Left cardiac atrium (tissue), 4 donors: ENCODE data around the gene AADACL3. TPM values are rescaled to one million over a fixed set of nuclear protein-coding genes. Genes with fewer than 3 reads are reported as not detected.
"Not testable (repeated sequence)": the region's sequence is repeated elsewhere in the genome, so short reads cannot be mapped to it uniquely, and the experiment has no call there.

Experiments used
- ATAC-seq, 2 donors: fragments of 200-7000 bp; cut with Tn5 transposase; one replicate each; pipeline ENCODE4 v1.9.1; 2020; ENCODE audit warnings: mild to moderate bottlenecking in 2 of 2, moderate library complexity in 2 of 2
- DNase-seq: peaks from one replicate; pipeline ENCODE4 v3.0.0-alpha.2; 2020
- intact Hi-C, 2 donors: fragments of 100-400 bp; cut with DNase I; formaldehyde crosslinking; loops; one replicate each; pipeline versions ENCODE4 v1.14.1 to v1.15.1; 2022 to 2023
- long read RNA-seq: library from polyadenylated mRNA; unstranded; transcript quantifications from one replicate; pipeline ENCODE4 v2.0.0, GENCODE V29; 2021
- total RNA-seq, 2 donors: library from RNA; stranded (reverse); fragmentation: NEBNext Ultra II Directional; extraction: Animal tissue kit (Norgen Biotek cat#: 25700); gene quantifications; one replicate each; pipeline ENCODE4 v1.2.1, GENCODE V29; 2021
- donor health status: DM: no; HTN: yes; CAD: no.
- donor health status: DM: no; HTN: yes; CAD: no; lungs with severe emphysema.
- donor health status: DM: yes; HTN: yes; CAD: no.
- donor health status: Dilated cardiomyopathy.

The AADACL3 gene
- total RNA-seq, result under 1 TPM; 0.09 to 0.18 TPM
- long read RNA-seq, result 0 reads

DNA sequence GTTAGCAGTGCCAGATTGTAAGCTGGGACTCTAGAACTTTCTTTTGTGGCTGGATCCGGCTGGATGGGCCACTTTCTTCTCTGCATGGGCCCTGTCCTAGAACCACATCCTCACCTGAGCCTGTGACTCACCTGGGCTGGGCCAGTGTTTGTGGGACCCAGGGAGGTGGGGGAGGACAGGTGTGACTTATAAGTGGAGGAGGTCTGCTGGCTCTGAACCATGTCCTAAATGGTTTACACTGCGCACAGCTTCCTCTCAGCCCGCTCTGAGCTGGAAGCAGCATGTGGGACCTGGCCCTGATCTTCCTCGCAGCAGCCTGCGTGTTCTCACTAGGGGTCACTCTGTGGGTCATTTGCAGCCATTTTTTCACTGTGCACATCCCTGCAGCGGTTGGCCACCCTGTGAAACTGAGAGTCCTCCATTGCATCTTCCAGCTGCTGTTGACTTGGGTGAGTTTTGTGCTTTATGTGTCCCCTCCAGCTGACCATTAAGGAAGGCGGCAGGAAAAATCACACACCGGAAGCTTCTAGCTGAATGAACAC is at the start of gene AADACL3:
Gene AADACL3, plus strand, starts transcription at position 215 of the 542 bp plus-strand sequence. Its CDS starts 67 bp downstream, at position 282.
- ATAC-seq (no peak), DNase-seq (no peak)
- intact Hi-C loops, result no loop called here

DNA sequence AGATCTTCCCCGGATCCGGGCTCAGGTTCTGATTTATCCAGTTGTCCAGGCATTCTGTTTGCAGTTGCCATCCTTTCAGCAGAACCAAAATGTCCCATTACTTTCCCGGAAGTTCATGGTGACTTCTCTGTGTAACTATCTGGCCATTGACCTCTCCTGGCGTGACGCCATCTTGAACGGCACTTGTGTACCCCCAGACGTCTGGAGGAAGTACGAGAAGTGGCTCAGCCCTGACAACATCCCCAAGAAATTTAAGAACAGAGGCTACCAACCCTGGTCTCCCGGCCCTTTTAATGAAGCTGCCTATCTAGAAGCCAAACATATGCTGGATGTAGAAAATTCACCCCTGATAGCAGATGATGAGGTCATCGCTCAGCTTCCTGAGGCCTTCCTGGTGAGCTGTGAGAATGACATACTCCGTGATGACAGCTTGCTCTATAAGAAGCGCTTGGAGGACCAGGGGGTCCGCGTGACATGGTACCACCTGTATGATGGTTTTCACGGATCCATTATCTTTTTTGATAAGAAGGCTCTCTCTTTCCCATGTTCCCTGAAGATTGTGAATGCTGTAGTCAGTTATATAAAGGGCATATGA is 49.7 kb upstream of the AADACL3 start:
- no peak for ATAC-seq
- DNase-seq, result peak; percentile 27
- intact Hi-C loops, result no loop called here

- intact Hi-C loops, result no loop called here
- ATAC-seq (no peak), DNase-seq (no peak)
Measured at GRCh38 chr1:12669529-12670068, 46.3 kb upstream of the AADACL3 start.

DNA sequence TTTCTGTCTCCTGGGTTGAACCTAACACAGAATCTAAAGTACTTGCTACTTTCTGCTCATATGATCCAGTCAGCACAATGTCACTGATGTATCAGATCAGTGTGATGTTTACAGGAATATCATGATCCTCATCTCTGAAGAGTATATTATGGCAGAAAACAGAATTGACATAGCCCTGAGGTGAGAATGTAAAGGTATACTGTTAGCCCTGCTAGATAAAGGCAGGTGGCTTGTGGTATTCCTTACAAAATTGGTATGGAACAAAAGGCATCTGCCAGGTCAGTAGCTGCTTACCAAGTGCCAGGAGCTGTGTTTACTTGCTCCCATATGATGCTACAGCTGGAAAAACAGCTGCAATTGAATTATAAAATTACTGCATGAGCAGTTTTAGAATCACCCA is 41.6 kb upstream of the AADACL3 start:
- intact Hi-C loops, result no loop called here
- ATAC-seq (no peak), DNase-seq (no peak)

DNA sequence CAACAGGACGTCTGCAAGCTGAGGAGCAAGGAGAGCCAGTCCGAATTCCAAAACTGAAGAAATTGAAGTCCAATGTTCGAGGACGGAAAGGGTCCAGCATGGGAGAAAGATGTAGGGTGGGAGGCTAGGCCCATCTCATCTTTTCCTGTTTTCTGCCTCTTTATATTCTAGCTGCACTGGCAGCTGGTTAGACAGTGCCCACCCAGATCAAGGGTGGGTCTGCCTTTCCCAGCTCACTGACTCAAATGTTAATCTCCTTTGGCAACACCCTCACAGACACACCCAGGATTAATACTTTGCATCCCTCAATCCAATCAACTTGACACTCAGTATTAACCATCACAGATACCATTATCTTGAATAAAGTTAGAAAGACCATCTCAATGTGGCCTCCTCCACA is 39.8 kb upstream of the AADACL3 start:
- intact Hi-C loops, ATAC-seq, DNase-seq: not testable (repeated sequence)

DNA sequence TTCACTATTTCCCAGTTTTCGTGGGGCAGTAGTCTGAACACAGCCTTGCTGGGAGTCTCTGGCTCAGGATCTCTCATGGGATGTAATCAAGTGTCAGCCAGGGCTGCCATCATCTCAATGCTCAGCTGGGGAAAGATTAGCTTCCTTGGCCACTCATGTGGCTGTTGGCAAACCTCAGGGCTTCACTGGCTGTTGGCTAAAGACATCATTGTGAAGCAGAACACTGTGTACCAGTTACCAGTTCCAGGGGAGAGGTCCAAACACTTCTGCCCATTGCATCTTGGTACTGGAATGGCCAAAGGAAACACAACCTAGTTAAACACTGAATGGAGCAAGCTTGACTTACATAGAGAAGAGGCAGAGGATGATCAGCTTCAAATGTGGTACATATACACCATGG is 38.3 kb upstream of the AADACL3 start:
- peak; percentile 74 to 91 for ATAC-seq
- intact Hi-C loops, result no loop called here
- DNase-seq, result no peak

- intact Hi-C loops, result no loop called here
- DNase-seq (no peak), ATAC-seq (no peak)
Measured at GRCh38 chr1:12678350-12678749, 37.6 kb upstream of the AADACL3 start.

DNA sequence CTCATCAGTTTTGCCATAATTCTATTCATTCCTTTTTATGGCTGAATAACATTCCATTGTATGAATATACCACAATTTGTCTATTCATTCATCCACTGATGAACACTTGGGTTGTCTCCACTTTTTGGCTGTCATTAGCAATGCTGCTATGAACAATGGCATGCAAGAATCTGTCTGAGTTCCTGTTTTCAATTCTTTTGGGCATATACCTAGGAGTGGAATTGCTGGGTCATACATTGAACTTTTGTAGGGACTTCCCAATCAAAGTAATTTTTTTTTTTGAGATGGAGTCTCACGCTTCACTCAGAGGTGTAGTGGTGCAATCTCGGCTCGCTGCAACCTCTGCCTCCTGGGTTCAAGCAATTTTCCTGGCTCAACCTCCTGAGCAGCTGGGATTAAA is 37.1 kb upstream of the AADACL3 start:
- DNase-seq, result no peak
- intact Hi-C loops, result no loop called here
- no peak for ATAC-seq

DNA sequence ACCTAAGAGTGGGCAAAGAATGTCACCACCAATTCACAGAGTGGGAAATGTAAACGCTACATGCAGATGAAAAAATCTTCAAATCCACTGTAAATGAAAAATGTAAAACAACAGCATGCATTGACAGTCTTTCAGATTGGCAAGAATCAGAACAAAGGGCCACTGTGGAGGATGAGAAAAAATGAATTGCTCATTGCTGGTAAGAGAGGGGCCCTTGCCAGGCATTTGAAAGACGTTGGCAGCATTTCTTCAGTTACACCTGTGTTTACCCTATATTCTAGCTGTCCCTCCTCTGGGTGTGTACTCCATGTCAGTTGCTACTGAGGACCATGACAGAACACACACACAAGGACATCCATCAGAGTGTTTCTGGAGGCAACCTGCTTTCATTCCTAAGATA is 25.8 kb upstream of the AADACL3 start:
- no peak for DNase-seq
- no peak for ATAC-seq
- intact Hi-C loops, result no loop called here

DNA sequence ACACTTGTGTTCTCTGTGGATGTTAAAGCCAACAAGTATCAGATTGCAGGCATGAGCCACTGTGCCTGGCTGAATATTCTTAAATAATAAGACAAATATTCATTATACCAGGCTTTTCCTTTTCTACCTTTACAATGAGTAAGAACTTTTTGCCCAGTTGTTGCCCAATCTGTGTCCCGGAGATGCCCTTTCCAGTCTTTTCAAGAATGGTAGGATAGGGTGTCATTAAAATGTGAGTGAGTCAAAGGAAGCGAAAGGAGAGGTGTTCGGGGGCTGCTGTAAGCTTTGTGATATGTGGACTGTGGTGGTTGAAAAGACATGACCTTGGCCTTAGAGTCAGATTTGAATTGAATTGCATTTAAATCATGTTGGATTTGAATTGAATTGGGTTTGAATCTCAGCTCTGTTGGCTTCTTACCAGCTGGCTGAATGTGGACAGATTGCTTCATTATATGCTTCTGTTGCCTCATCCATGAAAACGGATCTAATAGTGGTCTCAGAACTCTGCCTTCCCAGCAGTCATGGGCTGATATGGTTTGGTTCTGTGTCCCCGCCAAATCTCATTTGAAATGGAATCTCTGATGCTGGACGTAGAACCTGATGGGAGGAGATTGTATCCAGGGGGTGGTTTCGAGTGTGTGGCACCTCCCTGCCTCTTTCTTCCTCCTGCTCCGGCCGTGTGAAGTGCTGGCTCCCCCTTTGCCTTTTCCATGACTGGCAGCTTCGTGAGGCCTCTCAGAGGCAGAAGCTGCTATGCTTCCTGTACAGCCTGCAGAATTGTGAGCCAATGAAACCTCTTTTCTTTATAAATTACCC is 22.7 kb upstream of the AADACL3 start:
- DNase-seq, result peak; percentile 23
- intact Hi-C loops, result no loop called here
- peak; percentile 78 to 83 for ATAC-seq

- DNase-seq (no peak), ATAC-seq (no peak)
- intact Hi-C loops, result no loop called here
Measured at GRCh38 chr1:12696658-12697057, 19.3 kb upstream of the AADACL3 start.

- no peak for DNase-seq
- no peak for ATAC-seq
- intact Hi-C loops, result no loop called here
Measured at GRCh38 chr1:12697397-12697796, 18.5 kb upstream of the AADACL3 start.

DNA sequence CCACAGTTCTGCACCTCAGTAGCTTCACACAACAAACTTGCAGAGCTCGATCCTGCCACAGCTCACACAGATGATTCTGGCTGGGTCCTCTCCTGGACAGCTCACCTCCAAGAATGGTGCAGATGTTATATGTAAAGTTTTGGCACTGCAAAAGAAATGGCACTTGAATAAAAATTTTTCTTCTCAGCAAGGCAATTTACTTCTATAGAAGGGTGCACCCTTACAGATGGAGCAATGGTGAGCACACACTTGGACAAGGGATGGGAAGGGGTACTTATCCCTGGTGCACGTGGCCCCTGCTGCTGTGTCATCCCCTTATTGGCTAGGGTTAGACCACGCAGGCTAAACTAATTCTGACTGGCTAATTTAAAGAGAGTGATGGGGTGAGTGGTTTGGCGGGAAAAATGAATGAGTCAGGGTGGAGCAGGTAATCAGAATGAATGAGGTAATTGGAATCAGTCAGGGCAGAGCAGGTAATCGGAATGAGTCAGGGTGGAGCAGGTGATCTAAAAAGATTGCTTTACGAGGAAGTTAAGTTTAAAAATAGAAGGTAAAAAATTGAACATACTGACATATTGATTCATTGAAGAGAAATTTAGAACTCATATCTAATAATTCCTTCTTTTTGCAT is 12.0 kb upstream of the AADACL3 start:
- intact Hi-C loops, result no loop called here
- ATAC-seq (no peak), DNase-seq (no peak)

- no peak for DNase-seq
- intact Hi-C loops, result no loop called here
Measured at GRCh38 chr1:12706061-12706460, 9.8 kb upstream of the AADACL3 start.

GRCh38 chr1:12708396-12709090 is 7.4 kb upstream of the AADACL3 start:
- ATAC-seq, result no peak
- intact Hi-C loops, result no loop called here
- no peak for DNase-seq

More at GRCh38 chr1:12706061-12706460, 9.8 kb upstream of the AADACL3 start:
- ATAC-seq, result no peak

GRCh38 chr1:12709091-12709491 is 6.8 kb upstream of the AADACL3 start:
- ATAC-seq (no peak), DNase-seq (no peak)
- intact Hi-C loops, result no loop called here

DNA sequence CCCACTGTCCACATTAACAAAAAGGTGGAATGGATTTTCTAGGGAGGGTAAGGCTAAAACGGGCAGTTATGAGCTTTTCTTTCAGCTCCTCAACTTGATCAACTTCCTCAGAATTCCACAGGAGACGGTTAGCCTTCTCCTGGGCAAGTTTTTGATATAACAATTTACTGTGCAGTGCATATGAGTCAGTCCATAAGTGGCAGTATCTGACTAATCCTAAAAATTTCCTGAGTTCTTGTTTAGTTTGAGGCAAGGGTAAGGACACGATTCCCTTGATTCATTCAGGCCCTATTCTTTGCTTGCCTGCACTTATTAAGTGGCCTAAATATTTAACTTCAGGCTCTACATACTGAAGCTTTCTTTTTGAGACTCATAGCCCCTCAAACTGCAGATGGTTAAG is 6.2 kb upstream of the AADACL3 start:
- DNase-seq (no peak), ATAC-seq (no peak)
- intact Hi-C loops, result no loop called here

DNA sequence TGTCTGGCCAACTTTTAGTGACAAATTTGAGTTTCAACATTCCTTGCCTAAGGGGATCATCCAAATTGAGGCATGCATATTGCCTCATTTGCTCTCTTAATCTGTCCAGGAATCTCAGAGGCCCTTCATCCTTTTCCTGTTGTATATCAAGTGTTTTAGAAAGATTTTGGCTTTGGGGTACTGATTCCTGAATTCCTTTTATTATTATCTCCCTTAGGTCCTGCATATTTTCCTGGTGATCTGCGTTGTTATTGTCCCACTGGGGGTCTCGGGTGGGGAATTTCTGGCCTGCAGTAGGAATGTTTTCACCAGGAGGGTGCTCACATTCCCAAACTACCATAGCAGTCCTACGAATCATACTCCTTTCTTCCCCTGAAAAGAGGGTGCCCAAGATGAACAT is 4.4 kb upstream of the AADACL3 start:
- ATAC-seq, result no peak
- no peak for DNase-seq
- intact Hi-C loops, result no loop called here

- intact Hi-C loops, result no loop called here
- ATAC-seq, result no peak
- no peak for DNase-seq
Measured at GRCh38 chr1:12712076-12712475, 3.8 kb upstream of the AADACL3 start.
